HepG2 (cell line): ENCODE results near the gene FAM83E. TPM values are rescaled to one million over a fixed set of nuclear protein-coding genes. Genes with fewer than 3 reads are reported as not detected.

Experiments used
- AKAP8 ChIP-seq: sonication (generic); formaldehyde crosslinking; IDR thresholded peaks from 2 replicates; pipeline ENCODE4 v1.5.1; 2020; ENCODE audit warnings: mild to moderate bottlenecking, missing genetic modification reagents
- E2F1 ChIP-seq: sonication (generic); formaldehyde crosslinking; IDR thresholded peaks from 2 replicates; pipeline ENCODE4 v1.5.0; 2020; ENCODE audit warnings: missing genetic modification reagents
- EZH2 ChIP-seq: conservative IDR thresholded peaks from 2 replicates; pipeline ENCODE4 v1.6.1; 2012; ENCODE audit warnings: mild to moderate bottlenecking, low read depth, low read length, moderate library complexity
- HNRNPL ChIP-seq: fragments of 200-400 bp; formaldehyde crosslinking; IDR thresholded peaks from 2 replicates; pipeline ENCODE4 v1.6.1; 2017; ENCODE audit warnings: mild to moderate bottlenecking, low read depth, low read length
- JUN ChIP-seq: sonication (generic); formaldehyde crosslinking; IDR thresholded peaks from 2 replicates; pipeline ENCODE4 v1.4.0; 2020; ENCODE audit warnings: mild to moderate bottlenecking, missing genetic modification reagents
- MEIS2 ChIP-seq: sonication (generic); formaldehyde crosslinking; IDR thresholded peaks from 2 replicates; pipeline ENCODE4 v1.9.0; 2021; ENCODE audit warnings: mild to moderate bottlenecking, missing genetic modification reagents
- NFKBIZ ChIP-seq: IDR thresholded peaks from 2 replicates; pipeline ENCODE4 v1.6.1; 2018; ENCODE audit warnings: missing genetic modification reagents, missing compliant biosample characterization
- RNF219 ChIP-seq: sonication (generic); formaldehyde crosslinking; IDR thresholded peaks from 2 replicates; pipeline ENCODE4 v1.5.0; 2020; ENCODE audit warnings: mild to moderate bottlenecking, missing genetic modification reagents
- SMC3 ChIP-seq: IDR thresholded peaks from 2 replicates; pipeline ENCODE4 v1.6.1; 2011; ENCODE audit warnings: low read length, improper control_type of control experiment
- ZBTB1 ChIP-seq: sonication (generic); formaldehyde crosslinking; IDR thresholded peaks from 2 replicates; pipeline ENCODE4 v1.4.0; 2020; ENCODE audit warnings: missing genetic modification reagents, borderline replicate concordance
- ZNF136 ChIP-seq: sonication (generic); formaldehyde crosslinking; IDR thresholded peaks from 2 replicates; pipeline ENCODE4 v1.8.1; 2022; ENCODE audit warnings: low read depth, mild to moderate bottlenecking, moderate library complexity, missing genetic modification reagents
- ZNF230 ChIP-seq: sonication (generic); formaldehyde crosslinking; IDR thresholded peaks from 2 replicates; pipeline ENCODE4 v1.4.0; 2020; ENCODE audit warnings: mild to moderate bottlenecking, missing genetic modification reagents
- ZNF567 ChIP-seq: sonication (generic); formaldehyde crosslinking; IDR thresholded peaks from 2 replicates; pipeline ENCODE4 v1.8.1; 2023; ENCODE audit warnings: mild to moderate bottlenecking, missing genetic modification reagents, borderline replicate concordance
- ZNF605 ChIP-seq: sonication (generic); formaldehyde crosslinking; IDR thresholded peaks from 2 replicates; pipeline ENCODE4 v1.8.0; 2022; ENCODE audit warnings: mild to moderate bottlenecking, missing genetic modification reagents
- ZNF841 ChIP-seq: sonication (generic); formaldehyde crosslinking; IDR thresholded peaks from 2 replicates; pipeline ENCODE4 v1.8.1; 2023; ENCODE audit warnings: missing genetic modification reagents, borderline replicate concordance
- polyA plus RNA-seq, 8 experiments: library from polyadenylated mRNA; depleted of rRNA in 3 of 8; stranded (reverse) in 7 of 8; unstranded in 1 of 8; fragments of >200 nt; fragmentation: Illumina TruSeq in 4 of 8; extraction: Trizol in 4 of 8; gene quantifications; 2 replicates each; pipeline versions ENCODE4 v1.2.1 to v1.2.3, GENCODE V29; 2011 to 2016; ENCODE audit warnings: low read depth in 4 of 8, missing spikeins in 1 of 8, mixed read lengths in 1 of 8; ENCODE audit not compliant: insufficient read depth in 1 of 8
- total RNA-seq, 5 experiments: library from RNA; depleted of rRNA; stranded (reverse); fragments of >200 nt; fragmentation: Illumina TruSeq; extraction: Trizol; gene quantifications; 2 replicates each; pipeline ENCODE4 v1.2.3, GENCODE V29; 2016; ENCODE audit warnings: low read depth in 1 of 5
- TF ChIP-seq, protein P1 (sequence below): sonication (generic); formaldehyde crosslinking; IDR thresholded peaks from 2 replicates; pipeline ENCODE4 v1.5.1; 2020; ENCODE audit warnings: mild to moderate bottlenecking, missing genetic modification reagents, borderline replicate concordance
- TF ChIP-seq, protein P2 (sequence below): sonication (generic); formaldehyde crosslinking; IDR thresholded peaks from 2 replicates; pipeline ENCODE4 v1.5.0; 2020; ENCODE audit warnings: missing genetic modification reagents, mild to moderate bottlenecking, borderline replicate concordance
- TF ChIP-seq, protein P3 (sequence below): IDR thresholded peaks from 2 replicates; pipeline ENCODE4 v1.6.1; 2016; ENCODE audit warnings: mild to moderate bottlenecking, missing biosample characterization, missing genetic modification reagents

FAM83E gene
- total and polyA plus RNA-seq, 2 of the 13 experiments (the other 11 are each of a cell fraction or from before 2014, with no cell fraction given), result 0.18 to 0.60 TPM

- TF ChIP-seq ZNF136 (CRISPR knock-in tag) (peak; percentile 98), SMC3 (no peak), RNF219 (CRISPR knock-in tag) (no peak), ZNF605 (CRISPR knock-in tag) (no peak; the same call in 1 of the 2 replicates), ZNF567 (0 out of 2 replicates have a peak, but pooled peaks have one; percentile 92), NFKBIZ (CRISPR knock-in tag) (peak; percentile 87), AKAP8 (CRISPR knock-in tag) (no peak), ZNF841 (CRISPR knock-in tag) (no peak), MEIS2 (peak; percentile 56; the same call in 1 of the 2 replicates), EZH2 (no peak), ZBTB1 (CRISPR knock-in tag) (no peak), E2F1 (CRISPR knock-in tag) (peak; percentile 60), ZNF230 (CRISPR knock-in tag) (peak; percentile 51; the same call in 1 of the 2 replicates), JUN (0 out of 2 replicates have a peak, but pooled peaks have one; percentile 53), HNRNPL (peak; percentile 60; the same call in 1 of the 2 replicates)
- TF ChIP-seq, protein P1, sequence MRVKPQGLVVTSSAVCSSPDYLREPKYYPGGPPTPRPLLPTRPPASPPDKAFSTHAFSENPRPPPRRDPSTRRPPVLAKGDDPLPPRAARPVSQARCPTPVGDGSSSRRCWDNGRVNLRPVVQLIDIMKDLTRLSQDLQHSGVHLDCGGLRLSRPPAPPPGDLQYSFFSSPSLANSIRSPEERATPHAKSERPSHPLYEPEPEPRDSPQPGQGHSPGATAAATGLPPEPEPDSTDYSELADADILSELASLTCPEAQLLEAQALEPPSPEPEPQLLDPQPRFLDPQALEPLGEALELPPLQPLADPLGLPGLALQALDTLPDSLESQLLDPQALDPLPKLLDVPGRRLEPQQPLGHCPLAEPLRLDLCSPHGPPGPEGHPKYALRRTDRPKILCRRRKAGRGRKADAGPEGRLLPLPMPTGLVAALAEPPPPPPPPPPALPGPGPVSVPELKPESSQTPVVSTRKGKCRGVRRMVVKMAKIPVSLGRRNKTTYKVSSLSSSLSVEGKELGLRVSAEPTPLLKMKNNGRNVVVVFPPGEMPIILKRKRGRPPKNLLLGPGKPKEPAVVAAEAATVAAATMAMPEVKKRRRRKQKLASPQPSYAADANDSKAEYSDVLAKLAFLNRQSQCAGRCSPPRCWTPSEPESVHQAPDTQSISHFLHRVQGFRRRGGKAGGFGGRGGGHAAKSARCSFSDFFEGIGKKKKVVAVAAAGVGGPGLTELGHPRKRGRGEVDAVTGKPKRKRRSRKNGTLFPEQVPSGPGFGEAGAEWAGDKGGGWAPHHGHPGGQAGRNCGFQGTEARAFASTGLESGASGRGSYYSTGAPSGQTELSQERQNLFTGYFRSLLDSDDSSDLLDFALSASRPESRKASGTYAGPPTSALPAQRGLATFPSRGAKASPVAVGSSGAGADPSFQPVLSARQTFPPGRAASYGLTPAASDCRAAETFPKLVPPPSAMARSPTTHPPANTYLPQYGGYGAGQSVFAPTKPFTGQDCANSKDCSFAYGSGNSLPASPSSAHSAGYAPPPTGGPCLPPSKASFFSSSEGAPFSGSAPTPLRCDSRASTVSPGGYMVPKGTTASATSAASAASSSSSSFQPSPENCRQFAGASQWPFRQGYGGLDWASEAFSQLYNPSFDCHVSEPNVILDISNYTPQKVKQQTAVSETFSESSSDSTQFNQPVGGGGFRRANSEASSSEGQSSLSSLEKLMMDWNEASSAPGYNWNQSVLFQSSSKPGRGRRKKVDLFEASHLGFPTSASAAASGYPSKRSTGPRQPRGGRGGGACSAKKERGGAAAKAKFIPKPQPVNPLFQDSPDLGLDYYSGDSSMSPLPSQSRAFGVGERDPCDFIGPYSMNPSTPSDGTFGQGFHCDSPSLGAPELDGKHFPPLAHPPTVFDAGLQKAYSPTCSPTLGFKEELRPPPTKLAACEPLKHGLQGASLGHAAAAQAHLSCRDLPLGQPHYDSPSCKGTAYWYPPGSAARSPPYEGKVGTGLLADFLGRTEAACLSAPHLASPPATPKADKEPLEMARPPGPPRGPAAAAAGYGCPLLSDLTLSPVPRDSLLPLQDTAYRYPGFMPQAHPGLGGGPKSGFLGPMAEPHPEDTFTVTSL (CRISPR knock-in tag), result 0 out of 2 replicates have a peak, but pooled peaks have one; percentile 35
- TF ChIP-seq, protein P2, sequence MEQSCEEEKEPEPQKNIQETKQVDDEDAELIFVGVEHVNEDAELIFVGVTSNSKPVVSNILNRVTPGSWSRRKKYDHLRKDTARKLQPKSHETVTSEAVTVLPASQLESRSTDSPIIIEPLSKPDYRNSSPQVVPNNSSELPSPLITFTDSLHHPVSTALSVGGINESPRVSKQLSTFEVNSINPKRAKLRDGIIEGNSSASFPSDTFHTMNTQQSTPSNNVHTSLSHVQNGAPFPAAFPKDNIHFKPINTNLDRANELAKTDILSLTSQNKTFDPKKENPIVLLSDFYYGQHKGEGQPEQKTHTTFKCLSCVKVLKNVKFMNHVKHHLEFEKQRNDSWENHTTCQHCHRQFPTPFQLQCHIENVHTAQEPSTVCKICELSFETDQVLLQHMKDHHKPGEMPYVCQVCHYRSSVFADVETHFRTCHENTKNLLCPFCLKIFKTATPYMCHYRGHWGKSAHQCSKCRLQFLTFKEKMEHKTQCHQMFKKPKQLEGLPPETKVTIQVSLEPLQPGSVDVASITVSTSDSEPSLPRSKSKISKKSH (CRISPR knock-in tag), result peak; percentile 94
- TF ChIP-seq, protein P3, sequence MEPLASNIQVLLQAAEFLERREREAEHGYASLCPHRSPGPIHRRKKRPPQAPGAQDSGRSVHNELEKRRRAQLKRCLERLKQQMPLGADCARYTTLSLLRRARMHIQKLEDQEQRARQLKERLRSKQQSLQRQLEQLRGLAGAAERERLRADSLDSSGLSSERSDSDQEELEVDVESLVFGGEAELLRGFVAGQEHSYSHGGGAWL (CRISPR knock-in tag), result peak; percentile 92; the same call in 1 of the 2 replicates
Measured at GRCh38 chr19:48618916-48619691, 4.2 kb upstream of the FAM83E start, which contains the start of the genes RPL18 and SPHK2 (continued).
